Right lobe of liver (tissue), 6 donors: ENCODE data around the gene ZACN. TPM values are rescaled to one million over a fixed set of nuclear protein-coding genes. Genes with fewer than 3 reads are reported as not detected.

Experiments
- ATAC-seq, 4 donors: fragments of 200-7000 bp; cut with Tn5 transposase; one replicate each; pipeline ENCODE4 v1.9.1; 2020; ENCODE audit warnings: mild to moderate bottlenecking in 4 of 4, moderate library complexity in 4 of 4
- DNase-seq, 3 donors: peaks; one replicate each; pipeline ENCODE4 v3.0.0-alpha.2; 2020
- H3K27ac ChIP-seq, 3 donors: fragments of 200-600 bp; one replicate each; pipeline ENCODE4 v1.8.0; 2022
- H3K27me3 ChIP-seq, 2 donors: fragments of 200-600 bp; one replicate each; pipeline ENCODE4 v1.8.0; 2022
- H3K36me3 ChIP-seq, 4 donors: fragments of 200-600 bp; sonication (generic) in 1 of 4; one replicate each; pipeline versions ENCODE4 v1.5.1 to v1.8.0; 2017 to 2022; ENCODE audit warnings: control low read depth in 1 of 4
- H3K4me1 ChIP-seq, 4 donors: fragments of 200-600 bp; sonication (generic) in 1 of 4; one replicate each; pipeline versions ENCODE4 v1.5.1 to v1.8.0; 2017 to 2022; ENCODE audit warnings: control low read depth in 1 of 4
- H3K4me3 ChIP-seq, 3 donors: fragments of 200-600 bp; one replicate each; pipeline ENCODE4 v1.8.0; 2022
- H3K9me3 ChIP-seq, 4 donors: fragments of 200-600 bp; sonication (generic) in 1 of 4; one replicate each; pipeline versions ENCODE4 v1.5.1 to v1.8.0; 2017 to 2022; ENCODE audit warnings: control low read depth in 1 of 4
- POLR2A ChIP-seq: fragments of 450-650 bp; IDR thresholded peaks from one replicate; pipeline ENCODE4 v1.6.1; 2017; ENCODE audit warnings: antibody characterized with exemption, mild to moderate bottlenecking
- WGBS: methylation state at CpG from one replicate; pipeline ENCODE4 v1.1.6; 2018; ENCODE audit warnings: low coverage, low lambda C conversion rate; ENCODE audit not compliant: insufficient coverage; ENCODE audit errors: missing lambda C conversion rate; 5-methylcytosine and 5-hydroxymethylcytosine counted together
- intact Hi-C, 2 donors: fragments of 100-400 bp; cut with DNase I; formaldehyde crosslinking; loops; one replicate each; pipeline versions ENCODE4 v1.11.2 to v1.14.1; 2022
- total RNA-seq, 6 experiments: library from RNA; depleted of rRNA in 2 of 6; stranded (reverse); fragments of >200 nt in 2 of 6; fragmentation: NEBNext Ultra II Directional in 3 of 6; extraction: Animal tissue kit (Norgen Biotek cat#: 25700) in 3 of 6; gene quantifications; one replicate each; pipeline versions ENCODE4 v1.1.0 to v1.2.4, GENCODE V29; 2016 to 2023
- TF ChIP-seq, protein P1 (sequence below), 4 donors: fragments of 200-600 bp in 3 of 4; fragments of 450-650 bp in 1 of 4; IDR thresholded peaks; one replicate each; pipeline versions ENCODE4 v1.5.1 to v1.8.0; 2016 to 2022; ENCODE audit warnings: antibody characterized with exemption in 4 of 4, mild to moderate bottlenecking in 2 of 4
- donor health status: DM: no; HTN: yes; CAD: no.
- donor health status: DM: no; HTN: no; CAD: no.
- donor health status: DM: no; HTN: no; CAD: no.
- donor health status: DM: no; HTN: yes; CAD: no.
- donor health status: DM: no; HTN: yes; CAD: no.

The ZACN gene
- total RNA-seq, 6 experiments from 2014 or later, result not detected

DNA sequence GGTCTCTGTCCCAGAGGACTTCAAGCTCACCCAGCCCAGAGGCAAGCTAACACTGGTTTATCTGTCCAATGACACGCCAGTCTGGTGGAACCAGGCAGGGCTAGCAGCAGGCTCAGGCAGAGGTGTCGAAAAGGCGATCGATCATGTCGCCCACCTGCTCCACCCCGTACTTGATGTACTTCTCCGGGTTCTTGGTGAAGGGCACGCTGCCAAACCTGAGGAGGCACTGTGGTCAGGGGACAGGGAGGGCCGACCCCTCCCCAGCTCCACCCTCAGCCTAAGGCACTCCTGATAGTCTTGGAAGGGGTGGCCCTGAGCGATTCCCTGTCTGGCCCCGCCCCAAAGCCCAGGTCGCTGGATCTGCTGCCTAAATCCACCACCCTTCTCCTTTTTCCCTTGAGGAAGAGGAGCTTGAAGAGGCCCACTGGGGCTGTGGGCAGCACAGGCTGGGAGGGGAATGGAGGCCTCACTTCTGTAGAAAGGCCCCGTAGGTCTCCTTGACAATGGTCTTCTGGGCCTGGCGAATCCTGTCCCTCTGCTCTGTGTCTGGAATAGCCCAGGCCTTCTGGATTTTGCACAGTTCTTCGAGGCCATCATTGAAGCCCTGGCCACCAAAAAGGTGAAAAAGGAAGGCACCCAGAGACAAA lies 4.7 kb downstream of the ZACN start:
- no peaks in the 10 kb centered on the region for H3K9me3 ChIP-seq
- no peaks in the 10 kb centered on the region for H3K4me1 ChIP-seq
- H3K27ac ChIP-seq, result no peak overlapping the region
- ATAC-seq, result no peak
- intact Hi-C loops, result no loop called here
- no peaks in the 10 kb centered on the region for H3K27me3 ChIP-seq
- DNase-seq, result peak in 2 of 3 donors; percentile 49 to 55
- peaks cover 0 to 42% (median 14%) of the 10 kb centered on the region in 4 donors for H3K36me3 ChIP-seq
- H3K4me3 ChIP-seq, result no peak overlapping the region
- WGBS, result no CpG with 5 or more reads among the region's 15 CpGs
- no peak for TF ChIP-seq POLR2A
- TF ChIP-seq, protein P1, sequence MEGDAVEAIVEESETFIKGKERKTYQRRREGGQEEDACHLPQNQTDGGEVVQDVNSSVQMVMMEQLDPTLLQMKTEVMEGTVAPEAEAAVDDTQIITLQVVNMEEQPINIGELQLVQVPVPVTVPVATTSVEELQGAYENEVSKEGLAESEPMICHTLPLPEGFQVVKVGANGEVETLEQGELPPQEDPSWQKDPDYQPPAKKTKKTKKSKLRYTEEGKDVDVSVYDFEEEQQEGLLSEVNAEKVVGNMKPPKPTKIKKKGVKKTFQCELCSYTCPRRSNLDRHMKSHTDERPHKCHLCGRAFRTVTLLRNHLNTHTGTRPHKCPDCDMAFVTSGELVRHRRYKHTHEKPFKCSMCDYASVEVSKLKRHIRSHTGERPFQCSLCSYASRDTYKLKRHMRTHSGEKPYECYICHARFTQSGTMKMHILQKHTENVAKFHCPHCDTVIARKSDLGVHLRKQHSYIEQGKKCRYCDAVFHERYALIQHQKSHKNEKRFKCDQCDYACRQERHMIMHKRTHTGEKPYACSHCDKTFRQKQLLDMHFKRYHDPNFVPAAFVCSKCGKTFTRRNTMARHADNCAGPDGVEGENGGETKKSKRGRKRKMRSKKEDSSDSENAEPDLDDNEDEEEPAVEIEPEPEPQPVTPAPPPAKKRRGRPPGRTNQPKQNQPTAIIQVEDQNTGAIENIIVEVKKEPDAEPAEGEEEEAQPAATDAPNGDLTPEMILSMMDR (IDR thresholded peaks at IDR 0.05), result no peak

DNA sequence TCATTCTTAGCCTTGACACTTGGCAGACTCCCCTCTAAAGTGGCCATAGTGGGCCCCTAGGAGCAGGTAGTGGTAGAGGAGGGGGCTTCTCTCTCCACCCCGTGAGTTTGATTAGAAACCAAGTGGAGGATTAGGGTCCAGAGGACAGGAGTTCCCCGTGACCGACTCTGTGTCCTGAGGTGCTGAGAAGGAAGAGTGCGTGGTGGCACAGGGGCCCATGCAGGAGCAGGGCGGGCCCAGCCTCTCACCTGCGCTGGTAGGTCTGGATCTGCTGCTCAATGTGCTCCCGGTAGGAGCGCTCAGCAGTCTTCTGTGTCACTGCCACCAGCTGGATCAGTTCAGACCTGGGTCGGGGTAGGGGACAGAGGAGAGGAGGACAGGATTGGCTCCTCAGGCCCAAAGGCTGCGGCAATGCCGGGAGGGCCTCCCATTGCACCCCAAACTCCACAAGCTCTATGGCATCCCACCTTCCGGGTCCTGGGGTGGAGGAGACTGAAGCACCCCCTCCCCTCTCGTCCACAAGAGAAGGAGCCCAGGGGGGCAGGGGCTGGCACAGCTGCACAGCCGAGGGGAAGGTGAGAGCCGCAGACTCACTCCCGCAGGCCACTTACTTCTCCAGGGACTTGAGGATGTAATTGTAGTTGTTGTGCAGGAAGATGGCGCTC lies 6.2 kb downstream of the ZACN start:
- no peak overlapping the region for H3K27ac ChIP-seq
- DNase-seq (no peak), ATAC-seq (no peak)
- no peaks in the 10 kb centered on the region for H3K4me1 ChIP-seq
- peaks cover 0 to 56% (median 23%) of the 10 kb centered on the region in 4 donors for H3K36me3 ChIP-seq
- intact Hi-C loops, result no loop called here
- H3K9me3 ChIP-seq, result no peaks in the 10 kb centered on the region
- no peaks in the 10 kb centered on the region for H3K27me3 ChIP-seq
- 0% methylated on average over 1 of the region's 17 CpGs for WGBS
- TF ChIP-seq, protein P1 (IDR thresholded peaks at IDR 0.05), result no peak
- no peak for TF ChIP-seq POLR2A
- no peak overlapping the region for H3K4me3 ChIP-seq

DNA sequence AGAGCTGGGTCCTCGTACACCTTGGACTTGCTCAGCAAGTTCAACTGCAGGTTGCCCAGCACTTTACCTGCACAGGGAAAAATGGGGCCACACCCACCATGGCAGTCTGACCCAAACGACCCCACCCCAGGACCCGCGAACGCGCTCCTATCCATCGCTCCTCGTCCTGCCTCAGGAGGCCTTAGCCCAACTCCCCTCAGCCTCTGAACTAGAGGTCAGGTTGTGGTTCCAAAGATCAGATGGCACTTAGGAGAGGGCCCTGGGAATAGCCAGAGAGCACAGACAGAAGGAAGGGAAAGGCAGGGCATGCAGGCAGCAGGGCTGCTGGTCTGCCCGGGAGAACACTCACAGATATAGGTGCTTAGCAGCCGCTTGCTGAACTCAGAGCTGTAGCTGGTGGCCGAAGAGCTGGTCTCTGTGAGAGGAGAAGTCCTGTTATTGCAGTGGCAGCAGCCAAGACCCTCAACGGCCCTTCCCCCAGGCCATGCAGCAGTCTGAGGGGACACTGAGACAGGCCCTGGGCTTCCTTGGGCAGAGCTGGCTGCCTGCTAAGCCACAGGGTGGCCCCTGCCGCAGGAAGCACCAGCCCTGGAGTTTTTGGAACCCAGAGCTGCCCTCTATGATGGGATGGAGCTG lies 6.9 kb downstream of the ZACN start:
- Histone ChIP-seq H3K9me3 (no peaks in the 10 kb centered on the region), H3K4me1 (no peaks in the 10 kb centered on the region), H3K36me3 (peaks cover 0 to 59% (median 24%) of the 10 kb centered on the region in 4 donors), H3K27me3 (no peaks in the 10 kb centered on the region), H3K27ac (no peak overlapping the region), H3K4me3 (no peak overlapping the region)
- TF ChIP-seq, protein P1 (IDR thresholded peaks at IDR 0.05), result no peak
- TF ChIP-seq POLR2A, result no peak
- ATAC-seq, result no peak
- no CpG with 5 or more reads among the region's 13 CpGs for WGBS
- DNase-seq, result no peak
- intact Hi-C loops, result no loop called here

- DNase-seq, result no peak
These were observed 7.4 kb downstream of the ZACN start for GRCh38 chr17:76086384-76086783.

More at GRCh38 chr17:76086384-76086783, 7.4 kb downstream of the ZACN start:
- intact Hi-C loops, result no loop called here
- TF ChIP-seq POLR2A, result no peak
- TF ChIP-seq, protein P1 (IDR thresholded peaks at IDR 0.05), result no peak
- ATAC-seq, result no peak
- Histone ChIP-seq H3K36me3 (peaks cover 0 to 61% (median 24%) of the 10 kb centered on the region in 4 donors), H3K9me3 (no peaks in the 10 kb centered on the region), H3K4me1 (no peaks in the 10 kb centered on the region), H3K27me3 (no peaks in the 10 kb centered on the region), H3K27ac (no peak overlapping the region), H3K4me3 (no peak overlapping the region)
- 94% methylated on average over 9 of the region's 9 CpGs for WGBS
